BLaER1 (cell line): ENCODE measurements around the gene GPER1.
A peak's percentile ranks its signal among the peaks of the same experiment; 100 is the strongest.

ENCODE experiments used
- H3K27ac ChIP-seq: shearing (Covaris generic); formaldehyde crosslinking; 2 replicates; pipeline ENCODE4 v1.8.1; 2022
- H3K27me3 ChIP-seq: shearing (Covaris generic); formaldehyde crosslinking; 2 replicates; pipeline ENCODE4 v1.8.1; 2022
- H3K36me3 ChIP-seq: shearing (Covaris generic); formaldehyde crosslinking; 2 replicates; pipeline ENCODE4 v1.8.1; 2022
- H3K4me1 ChIP-seq: shearing (Covaris generic); formaldehyde crosslinking; 2 replicates; pipeline ENCODE4 v1.8.1; 2022
- H3K4me2 ChIP-seq: shearing (Covaris generic); formaldehyde crosslinking; 2 replicates; pipeline ENCODE4 v1.8.1; 2022
- H3K4me3 ChIP-seq: shearing (Covaris generic); formaldehyde crosslinking; 2 replicates; pipeline ENCODE4 v1.8.1; 2022
- H3K9ac ChIP-seq: shearing (Covaris generic); formaldehyde crosslinking; 2 replicates; pipeline ENCODE4 v1.8.1; 2022
- H3K9me3 ChIP-seq: shearing (Covaris generic); formaldehyde crosslinking; 2 replicates; pipeline ENCODE4 v1.8.1; 2022
- H4K20me1 ChIP-seq: shearing (Covaris generic); formaldehyde crosslinking; 2 replicates; pipeline ENCODE4 v1.8.1; 2022
- Cebpa-rat ChIP-seq: shearing (Covaris generic); IDR thresholded peaks from 2 replicates; pipeline ENCODE4 v1.8.1; 2022

Gene GPER1

DNA sequence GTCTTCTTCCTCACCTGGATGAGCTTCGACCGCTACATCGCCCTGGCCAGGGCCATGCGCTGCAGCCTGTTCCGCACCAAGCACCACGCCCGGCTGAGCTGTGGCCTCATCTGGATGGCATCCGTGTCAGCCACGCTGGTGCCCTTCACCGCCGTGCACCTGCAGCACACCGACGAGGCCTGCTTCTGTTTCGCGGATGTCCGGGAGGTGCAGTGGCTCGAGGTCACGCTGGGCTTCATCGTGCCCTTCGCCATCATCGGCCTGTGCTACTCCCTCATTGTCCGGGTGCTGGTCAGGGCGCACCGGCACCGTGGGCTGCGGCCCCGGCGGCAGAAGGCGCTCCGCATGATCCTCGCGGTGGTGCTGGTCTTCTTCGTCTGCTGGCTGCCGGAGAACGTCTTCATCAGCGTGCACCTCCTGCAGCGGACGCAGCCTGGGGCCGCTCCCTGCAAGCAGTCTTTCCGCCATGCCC, 4.3 kb downstream of the GPER1 start:
- peaks cover 78% of the 10 kb centered on the region for H3K4me1 ChIP-seq
- no peaks in the 10 kb centered on the region for H3K9me3 ChIP-seq
- H3K27ac ChIP-seq, result no peak overlapping the region
- H3K4me2 ChIP-seq, result peak overlapping the region; percentile 32; the same call in 1 of the 2 replicates
- H3K4me3 ChIP-seq, result no peak overlapping the region
- peaks cover 32% of the 10 kb centered on the region for H3K36me3 ChIP-seq
- no peak overlapping the region for H3K9ac ChIP-seq
- peaks cover 41% of the 10 kb centered on the region; the same call in 1 of the 2 replicates for H4K20me1 ChIP-seq
- no peaks in the 10 kb centered on the region for H3K27me3 ChIP-seq
- no peak for TF ChIP-seq Cebpa-rat

DNA sequence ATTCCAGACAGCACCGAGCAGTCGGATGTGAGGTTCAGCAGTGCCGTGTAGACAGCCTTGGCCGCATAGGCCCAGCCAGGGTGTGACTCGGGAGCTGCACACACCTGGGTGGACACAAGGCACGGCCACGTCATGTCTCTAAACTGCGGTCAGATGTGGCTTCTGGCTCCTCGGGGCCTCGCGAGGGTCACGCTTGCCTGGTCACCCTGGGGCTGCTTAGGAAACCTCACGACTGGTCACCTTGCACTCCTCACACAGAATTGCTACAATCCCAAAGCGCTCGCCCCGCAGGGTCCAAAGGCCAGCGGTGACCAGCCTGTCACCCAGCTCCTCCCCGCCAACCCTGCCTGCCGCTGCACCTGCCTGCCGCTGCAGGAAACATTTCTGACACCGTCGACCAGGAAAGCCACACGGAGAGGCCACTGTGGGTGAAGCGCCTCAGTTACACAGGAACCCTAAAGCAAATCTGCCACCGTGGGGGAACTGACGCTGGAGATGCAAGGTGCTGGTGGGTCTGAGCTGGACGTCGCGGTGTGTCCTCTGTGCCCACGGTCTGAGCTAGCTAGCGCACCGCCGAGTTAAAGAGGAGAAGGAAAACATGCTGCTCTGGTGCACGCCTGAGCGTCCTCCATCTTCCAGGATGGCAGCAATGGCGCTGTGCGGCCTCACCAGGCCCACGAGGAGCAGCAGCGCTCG, 5.0 kb downstream of the GPER1 start:
- Histone ChIP-seq H3K9me3 (no peaks in the 10 kb centered on the region), H3K4me1 (peaks cover 78% of the 10 kb centered on the region), H3K4me2 (no peak overlapping the region), H3K27ac (no peak overlapping the region), H3K4me3 (no peak overlapping the region), H3K36me3 (peaks cover 32% of the 10 kb centered on the region), H4K20me1 (peaks cover 37% of the 10 kb centered on the region; the same call in 1 of the 2 replicates), H3K27me3 (no peaks in the 10 kb centered on the region), H3K9ac (no peak overlapping the region)
- TF ChIP-seq Cebpa-rat, result no peak

DNA sequence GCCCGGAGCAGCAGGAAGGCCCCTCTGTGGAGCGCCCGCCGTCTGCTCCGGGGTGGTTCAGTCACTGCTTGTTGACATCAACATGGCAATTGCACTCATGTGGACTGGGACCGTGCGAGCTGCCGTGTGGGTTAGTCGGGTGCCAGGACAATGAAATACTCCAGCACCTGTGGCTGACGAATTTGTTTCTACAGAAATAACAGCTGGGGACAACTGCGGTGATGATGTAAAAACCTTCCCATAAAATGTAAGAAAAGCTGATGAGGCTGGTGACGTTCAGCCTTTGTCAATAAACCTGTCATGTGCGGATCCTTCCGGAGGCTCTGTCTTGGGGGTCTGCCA, 5.6 kb downstream of the GPER1 start:
- no peak overlapping the region for H3K9ac ChIP-seq
- H3K4me2 ChIP-seq, result no peak overlapping the region
- H3K27me3 ChIP-seq, result no peaks in the 10 kb centered on the region
- H3K4me3 ChIP-seq, result no peak overlapping the region
- H3K36me3 ChIP-seq, result peaks cover 37% of the 10 kb centered on the region
- H3K9me3 ChIP-seq, result no peaks in the 10 kb centered on the region
- TF ChIP-seq Cebpa-rat, result no peak
- peaks cover 78% of the 10 kb centered on the region for H3K4me1 ChIP-seq
- no peak overlapping the region for H3K27ac ChIP-seq
- peaks cover 31% of the 10 kb centered on the region; the same call in 1 of the 2 replicates for H4K20me1 ChIP-seq

DNA sequence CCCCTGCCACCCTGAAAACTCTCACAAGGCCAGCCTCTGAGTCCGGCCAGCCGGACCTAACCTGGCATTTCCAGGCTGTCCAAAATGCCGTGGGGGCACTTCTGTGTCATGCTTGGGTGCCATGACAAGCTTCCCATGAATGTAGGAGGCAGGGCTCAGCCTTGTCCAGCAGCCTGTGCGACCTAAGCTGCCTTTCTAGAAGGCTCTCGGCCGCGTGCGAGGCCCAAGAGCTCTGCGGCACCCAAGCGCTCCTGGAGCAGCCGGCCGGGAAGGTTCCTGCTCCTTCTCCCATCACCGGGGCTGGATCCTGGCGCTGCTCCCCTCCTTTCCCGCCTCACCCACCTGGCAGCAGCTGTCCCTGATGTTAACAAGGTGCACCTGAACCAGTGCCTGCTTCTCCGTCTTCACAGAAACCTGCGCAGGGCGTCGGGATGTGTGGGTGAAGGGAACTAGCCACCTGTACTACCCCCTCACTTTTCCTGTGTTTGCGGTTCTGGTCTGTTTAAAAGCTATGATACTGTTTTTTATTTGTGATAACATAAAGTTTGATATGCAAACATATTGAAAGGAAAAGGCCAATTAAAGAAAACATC, 6.1 kb downstream of the GPER1 start:
- Histone ChIP-seq H3K36me3 (peaks cover 37% of the 10 kb centered on the region), H3K27ac (peak overlapping the region; percentile 20; the same call in 1 of the 2 replicates), H3K4me1 (peaks cover 78% of the 10 kb centered on the region), H3K4me3 (no peak overlapping the region), H4K20me1 (peaks cover 29% of the 10 kb centered on the region; the same call in 1 of the 2 replicates), H3K9me3 (no peaks in the 10 kb centered on the region), H3K4me2 (peak overlapping the region; percentile 98), H3K9ac (0 out of 2 replicates have a peak overlapping the region, but pooled peaks have one; percentile 41), H3K27me3 (no peaks in the 10 kb centered on the region)
- TF ChIP-seq Cebpa-rat, result no peak

DNA sequence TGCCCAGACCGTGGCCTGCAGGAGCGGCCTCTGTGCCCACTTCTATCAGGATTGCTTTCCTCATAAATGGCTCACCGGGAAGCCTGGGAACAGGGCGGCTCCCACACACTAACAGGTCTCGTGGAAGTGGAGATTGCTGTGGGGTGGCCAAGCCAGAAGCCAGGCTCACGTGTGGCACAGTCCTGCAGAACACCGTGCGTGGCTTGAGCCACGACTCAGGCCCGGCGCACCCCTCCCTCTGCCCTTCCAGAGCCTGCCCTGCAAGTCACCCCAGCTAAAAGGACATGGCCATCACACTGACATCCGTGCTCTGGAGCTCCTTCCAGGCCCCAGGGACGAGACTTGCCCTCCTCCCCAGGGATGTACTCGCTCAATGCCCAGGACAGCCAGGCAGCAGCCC, 7.0 kb downstream of the GPER1 start:
- no peaks in the 10 kb centered on the region for H3K27me3 ChIP-seq
- H3K9me3 ChIP-seq, result no peaks in the 10 kb centered on the region
- no peak for TF ChIP-seq Cebpa-rat
- H4K20me1 ChIP-seq, result peaks cover 32% of the 10 kb centered on the region; the same call in 1 of the 2 replicates
- peak overlapping the region; percentile 98 for H3K4me2 ChIP-seq
- peaks cover 37% of the 10 kb centered on the region for H3K36me3 ChIP-seq
- H3K9ac ChIP-seq, result peak overlapping the region; percentile 41; the same call in 1 of the 2 replicates
- no peak overlapping the region for H3K4me3 ChIP-seq
- peaks cover 87% of the 10 kb centered on the region for H3K4me1 ChIP-seq
- H3K27ac ChIP-seq, result peak overlapping the region; percentile 20

DNA sequence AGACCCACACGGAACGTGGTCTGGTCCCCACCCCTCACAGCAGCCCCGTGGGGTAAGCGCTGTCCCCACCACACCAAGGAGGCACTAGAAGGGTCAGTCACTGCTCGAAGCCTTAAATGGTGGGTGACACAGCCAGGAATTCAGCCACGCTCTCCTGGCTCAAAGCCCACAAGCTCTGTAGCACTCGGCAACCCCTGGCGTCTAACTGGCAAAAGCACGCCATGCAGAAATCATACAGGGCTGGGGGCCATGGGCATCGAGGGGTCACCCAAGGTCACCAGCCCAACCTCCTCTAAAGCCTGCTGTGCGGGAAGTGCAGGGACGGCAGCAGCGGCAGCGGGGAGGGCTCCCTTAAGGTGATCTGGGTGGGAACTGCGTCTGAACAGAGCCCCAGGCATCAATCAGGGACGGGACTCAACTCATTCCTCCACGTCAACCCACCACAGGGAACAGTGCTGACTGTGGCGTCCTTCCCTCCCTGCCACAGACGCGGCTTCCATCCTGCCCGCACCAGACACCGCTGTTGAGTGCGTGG, 7.8 kb downstream of the GPER1 start:
- no peaks in the 10 kb centered on the region for H3K9me3 ChIP-seq
- no peaks in the 10 kb centered on the region for H3K27me3 ChIP-seq
- no peak for TF ChIP-seq Cebpa-rat
- no peak overlapping the region for H3K4me3 ChIP-seq
- peak overlapping the region; percentile 88; the same call in 1 of the 2 replicates for H3K27ac ChIP-seq
- H4K20me1 ChIP-seq, result peaks cover 39% of the 10 kb centered on the region; the same call in 1 of the 2 replicates
- peaks cover 95% of the 10 kb centered on the region for H3K4me1 ChIP-seq
- peak overlapping the region; percentile 98 for H3K4me2 ChIP-seq
- peaks cover 32% of the 10 kb centered on the region for H3K36me3 ChIP-seq
- H3K9ac ChIP-seq, result peak overlapping the region; percentile 37; the same call in 1 of the 2 replicates

DNA sequence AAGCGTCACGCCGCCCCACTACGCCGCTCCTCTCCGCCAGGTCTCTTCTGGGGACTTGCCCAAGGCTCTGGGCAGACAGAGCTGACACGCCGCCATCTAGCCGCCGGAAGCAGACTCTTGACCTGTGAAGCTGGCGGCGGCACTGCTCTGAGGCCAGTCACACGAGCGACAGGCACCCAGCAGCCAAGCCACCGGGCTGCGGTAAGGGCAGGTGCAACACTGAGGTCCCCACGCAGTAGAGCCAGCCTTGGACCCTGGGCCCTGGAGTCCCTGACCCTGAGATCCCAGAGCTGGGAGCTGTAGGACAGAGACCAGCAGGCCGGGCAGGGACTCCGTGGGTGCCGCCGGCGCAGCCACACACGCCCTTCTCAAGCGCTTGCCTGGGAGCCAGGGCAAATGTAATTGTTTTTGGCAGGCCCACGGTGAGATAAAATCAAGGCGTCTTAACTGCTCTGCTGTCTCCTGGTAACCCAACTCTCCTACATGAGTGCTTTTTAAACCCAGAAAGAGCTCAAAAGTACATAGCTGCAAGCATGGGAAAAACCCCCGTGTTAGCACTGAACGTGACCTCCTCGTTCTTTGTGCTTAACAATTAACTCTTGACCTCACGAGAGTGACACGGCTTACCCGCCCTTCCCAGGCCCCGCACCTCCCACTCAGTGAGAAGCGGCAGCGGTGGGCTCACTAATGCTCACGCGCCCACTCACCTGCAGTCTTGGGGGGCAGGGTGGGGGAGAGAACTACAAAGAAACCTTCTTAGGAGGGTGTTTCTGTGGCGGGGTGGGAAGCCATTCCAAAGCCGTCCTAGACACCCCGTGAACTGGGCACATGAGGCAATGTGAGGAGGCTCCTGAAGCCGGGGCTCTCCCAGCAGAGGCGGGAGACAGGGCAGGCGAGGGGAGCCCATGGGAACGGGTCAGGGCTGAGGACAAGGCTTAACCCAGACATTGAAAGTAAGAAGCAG, 8.5 kb downstream of the GPER1 start:
- Histone ChIP-seq H3K4me1 (peaks cover 95% of the 10 kb centered on the region), H3K36me3 (peaks cover 28% of the 10 kb centered on the region), H3K4me3 (no peak overlapping the region), H3K9me3 (no peaks in the 10 kb centered on the region), H3K27ac (peak overlapping the region; percentile 88), H3K4me2 (peak overlapping the region; percentile 98), H3K27me3 (no peaks in the 10 kb centered on the region), H3K9ac (peak overlapping the region; percentile 37; the same call in 1 of the 2 replicates), H4K20me1 (peaks cover 38% of the 10 kb centered on the region)
- no peak for TF ChIP-seq Cebpa-rat

DNA sequence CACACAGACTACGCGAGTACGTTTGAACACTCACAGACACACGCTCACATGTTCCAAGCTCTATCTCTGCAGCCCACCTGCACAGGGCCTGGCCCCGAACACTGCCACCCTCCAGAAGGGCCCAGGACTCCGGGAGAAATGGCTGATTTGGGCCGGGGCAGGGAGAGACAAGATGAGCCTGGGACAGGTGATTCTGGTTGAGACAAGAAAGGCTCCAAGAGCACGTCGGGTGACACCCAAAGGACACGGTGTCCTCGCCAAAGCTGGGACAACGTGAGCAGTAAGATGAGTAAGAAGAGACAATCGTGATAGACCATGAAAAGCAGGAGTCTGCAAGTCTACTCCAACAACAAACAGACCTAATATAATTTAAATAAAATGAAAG, 9.2 kb downstream of the GPER1 start:
- H3K4me2 ChIP-seq, result peak overlapping the region; percentile 98
- peaks cover 28% of the 10 kb centered on the region for H3K36me3 ChIP-seq
- peaks cover 96% of the 10 kb centered on the region for H3K4me1 ChIP-seq

More for the DNA sequence above, 9.2 kb downstream of the GPER1 start:
- Histone ChIP-seq H4K20me1 (peaks cover 45% of the 10 kb centered on the region), H3K4me3 (no peak overlapping the region), H3K9me3 (no peaks in the 10 kb centered on the region), H3K27ac (peak overlapping the region; percentile 88; the same call in 1 of the 2 replicates), H3K27me3 (no peaks in the 10 kb centered on the region), H3K9ac (0 out of 2 replicates have a peak overlapping the region, but pooled peaks have one; percentile 37)
- TF ChIP-seq Cebpa-rat, result no peak
